KBM-7 (cell line): ENCODE data around the gene PIK3C2B.
"Not testable (repeated sequence)": the region's sequence is repeated elsewhere in the genome, so short reads cannot be mapped to it uniquely, and the experiment has no call there.

Experiments
- DNase-seq: peaks from one replicate; pipeline ENCODE4 v3.0.0-alpha.2; 2015
- in situ Hi-C: fragments of 300-500 bp; cut with MboI; formaldehyde crosslinking; loops from 2 replicates; pipeline ENCODE4 v1.14.3; 2020; ENCODE audit warnings: low sequenced_read_pairs, low pct_unique_long_range_greater_than_20kb, mixed read lengths

Gene PIK3C2B, protein sequence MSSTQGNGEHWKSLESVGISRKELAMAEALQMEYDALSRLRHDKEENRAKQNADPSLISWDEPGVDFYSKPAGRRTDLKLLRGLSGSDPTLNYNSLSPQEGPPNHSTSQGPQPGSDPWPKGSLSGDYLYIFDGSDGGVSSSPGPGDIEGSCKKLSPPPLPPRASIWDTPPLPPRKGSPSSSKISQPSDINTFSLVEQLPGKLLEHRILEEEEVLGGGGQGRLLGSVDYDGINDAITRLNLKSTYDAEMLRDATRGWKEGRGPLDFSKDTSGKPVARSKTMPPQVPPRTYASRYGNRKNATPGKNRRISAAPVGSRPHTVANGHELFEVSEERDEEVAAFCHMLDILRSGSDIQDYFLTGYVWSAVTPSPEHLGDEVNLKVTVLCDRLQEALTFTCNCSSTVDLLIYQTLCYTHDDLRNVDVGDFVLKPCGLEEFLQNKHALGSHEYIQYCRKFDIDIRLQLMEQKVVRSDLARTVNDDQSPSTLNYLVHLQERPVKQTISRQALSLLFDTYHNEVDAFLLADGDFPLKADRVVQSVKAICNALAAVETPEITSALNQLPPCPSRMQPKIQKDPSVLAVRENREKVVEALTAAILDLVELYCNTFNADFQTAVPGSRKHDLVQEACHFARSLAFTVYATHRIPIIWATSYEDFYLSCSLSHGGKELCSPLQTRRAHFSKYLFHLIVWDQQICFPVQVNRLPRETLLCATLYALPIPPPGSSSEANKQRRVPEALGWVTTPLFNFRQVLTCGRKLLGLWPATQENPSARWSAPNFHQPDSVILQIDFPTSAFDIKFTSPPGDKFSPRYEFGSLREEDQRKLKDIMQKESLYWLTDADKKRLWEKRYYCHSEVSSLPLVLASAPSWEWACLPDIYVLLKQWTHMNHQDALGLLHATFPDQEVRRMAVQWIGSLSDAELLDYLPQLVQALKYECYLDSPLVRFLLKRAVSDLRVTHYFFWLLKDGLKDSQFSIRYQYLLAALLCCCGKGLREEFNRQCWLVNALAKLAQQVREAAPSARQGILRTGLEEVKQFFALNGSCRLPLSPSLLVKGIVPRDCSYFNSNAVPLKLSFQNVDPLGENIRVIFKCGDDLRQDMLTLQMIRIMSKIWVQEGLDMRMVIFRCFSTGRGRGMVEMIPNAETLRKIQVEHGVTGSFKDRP (N-terminal part only)

DNA sequence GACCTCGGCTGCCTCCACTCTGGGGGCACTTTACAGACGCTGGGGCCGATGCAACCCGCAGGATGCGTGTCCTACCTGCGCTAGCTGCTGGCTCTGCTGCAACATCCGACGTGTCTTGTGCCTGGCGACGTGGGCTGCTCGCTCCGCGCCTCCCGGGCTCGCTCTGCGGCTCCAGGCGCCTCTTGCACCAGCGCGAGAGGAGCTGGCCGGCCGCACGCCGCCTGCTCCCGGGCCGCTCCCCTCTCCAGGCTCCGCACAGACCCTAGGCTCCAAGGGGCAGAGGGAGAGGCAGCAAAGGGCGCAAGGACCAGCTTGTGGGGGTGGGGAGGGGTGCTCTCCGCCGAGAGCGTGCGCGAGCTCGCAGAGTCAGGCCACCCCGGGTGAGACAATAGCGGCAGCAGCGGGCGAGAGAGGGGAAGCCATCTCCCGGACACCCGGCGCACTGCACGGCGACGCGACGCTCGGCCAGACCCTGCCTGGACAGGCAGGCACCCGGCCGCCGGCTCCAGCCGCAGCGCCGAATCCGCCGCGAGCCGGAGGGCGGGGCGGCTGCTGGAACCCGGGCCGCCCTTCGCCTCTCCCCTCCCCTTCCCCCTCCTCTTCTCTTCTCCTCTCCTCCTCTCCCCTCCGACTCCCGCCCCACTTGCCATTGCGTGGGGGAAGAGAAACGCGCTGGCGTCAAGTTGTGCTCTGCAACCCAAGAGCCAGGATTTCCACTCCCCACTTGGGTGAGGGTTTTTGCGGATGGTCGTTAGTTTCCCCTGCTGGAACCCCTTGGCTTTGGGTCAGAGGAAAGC is at the start of gene PIK3C2B:
Gene PIK3C2B, minus strand, starts transcription at position 525 of the 797 bp plus-strand sequence. CDS start 25,003 bp downstream, outside the sequence.
- in situ Hi-C loops: no loop called here
- peak; percentile 95 for DNase-seq

DNA sequence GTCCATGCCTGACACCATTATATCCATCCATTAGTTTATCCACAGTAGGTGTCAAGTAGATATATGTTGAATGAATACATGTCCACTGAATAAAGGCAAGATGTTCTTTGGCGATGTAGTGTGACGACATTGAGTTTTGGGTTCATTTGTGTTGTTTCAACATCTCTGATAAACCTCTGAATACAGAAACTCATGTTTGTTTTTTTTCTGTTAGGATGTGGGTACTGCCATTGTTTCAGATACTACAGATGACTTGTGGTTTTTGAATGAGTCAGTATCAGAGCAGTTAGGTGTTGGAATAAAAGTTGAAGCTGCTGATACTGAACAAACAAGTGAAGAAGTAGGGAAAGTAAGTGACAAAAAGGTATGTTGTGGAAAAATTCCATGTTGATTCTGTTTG is 49.7 kb upstream of the PIK3C2B start:
- DNase-seq: no peak
- in situ Hi-C loops: no loop called here

DNA sequence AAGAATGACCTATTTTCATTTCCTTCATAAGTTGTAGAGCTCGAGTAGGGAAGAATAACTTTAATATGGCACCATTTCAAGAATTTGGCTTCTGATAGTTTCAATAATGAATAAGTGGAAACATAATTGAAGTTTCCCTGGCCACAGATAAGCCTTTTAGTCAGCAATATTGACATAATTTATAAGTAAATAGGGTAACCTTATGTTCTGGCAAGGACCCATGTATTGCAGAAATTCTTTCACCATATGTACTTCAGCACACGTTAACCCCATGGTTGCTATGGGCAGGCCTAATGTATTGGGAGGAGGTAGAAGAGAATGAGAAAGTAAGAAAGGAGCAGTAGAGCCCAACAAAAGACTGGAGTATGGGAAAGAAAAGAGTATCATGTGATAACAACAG is 47.0 kb upstream of the PIK3C2B start:
- DNase-seq: no peak
- in situ Hi-C loops: no loop called here

DNA sequence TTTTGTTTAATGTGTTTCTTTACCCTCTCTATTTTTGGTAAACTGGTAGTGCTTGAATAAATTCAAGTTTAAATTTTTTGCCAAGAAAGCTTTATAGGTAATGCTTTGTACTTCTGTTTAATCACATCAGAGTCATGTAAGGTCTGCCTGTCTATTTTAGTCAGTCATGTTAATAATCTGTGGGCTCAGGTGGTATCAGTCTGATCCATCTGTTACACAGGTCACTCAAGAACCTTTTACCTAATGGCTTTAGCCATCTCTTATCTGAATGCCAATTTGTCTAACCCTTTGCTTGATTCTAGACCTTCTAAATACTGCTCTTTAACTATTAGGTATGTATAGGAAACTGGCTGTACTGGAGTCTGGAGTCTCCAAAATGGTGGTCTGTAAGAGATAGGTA is 38.2 kb upstream of the PIK3C2B start:
- no peak for DNase-seq
- in situ Hi-C loops: no loop called here

DNA sequence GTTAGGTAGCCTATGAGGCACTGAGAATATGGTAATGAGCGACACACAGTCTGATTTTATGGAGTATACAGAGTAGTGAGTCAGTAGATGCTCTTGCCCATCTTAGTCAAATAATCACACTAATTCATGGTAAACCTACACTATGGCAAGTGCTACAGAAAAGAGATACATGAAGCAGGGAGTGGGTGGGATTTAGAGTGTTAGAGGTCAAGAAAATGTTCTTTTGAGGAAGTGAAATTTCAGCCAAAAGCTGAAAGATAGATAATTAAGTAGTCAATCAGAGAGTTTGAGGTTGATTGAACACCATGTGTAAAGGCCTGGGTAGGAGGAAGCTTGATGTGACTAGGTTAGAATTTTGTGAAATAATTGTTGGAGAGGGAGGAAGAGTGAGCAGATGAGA is 36.3 kb upstream of the PIK3C2B start:
- DNase-seq: no peak
- in situ Hi-C loops: no loop called here

DNA sequence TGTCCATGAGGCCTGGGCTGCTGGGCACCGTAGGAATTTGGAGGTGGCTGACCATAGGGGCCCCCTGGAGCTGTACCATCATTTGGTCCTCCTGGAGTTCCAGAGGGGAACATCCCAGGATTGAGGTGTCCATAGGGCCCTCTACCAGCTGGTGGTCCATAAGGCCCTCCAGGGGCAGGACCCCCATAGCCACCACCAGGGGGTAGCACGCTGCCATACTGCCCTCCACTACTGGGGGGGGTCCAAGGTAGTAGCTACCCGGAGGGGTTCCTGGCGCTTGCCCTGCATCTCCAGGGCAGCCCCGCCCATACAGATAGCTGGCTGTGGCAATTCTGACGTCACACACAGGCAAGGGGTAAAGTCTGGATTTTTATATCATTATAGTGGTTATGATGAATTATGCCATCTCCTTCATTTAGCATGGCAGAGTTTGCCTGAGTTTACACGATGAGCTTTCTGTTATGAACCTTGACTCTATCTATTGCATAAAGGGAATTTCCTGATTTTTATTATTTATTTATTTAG is 34.8 kb upstream of the PIK3C2B start:
- no peak for DNase-seq
- in situ Hi-C loops: no loop called here

DNA sequence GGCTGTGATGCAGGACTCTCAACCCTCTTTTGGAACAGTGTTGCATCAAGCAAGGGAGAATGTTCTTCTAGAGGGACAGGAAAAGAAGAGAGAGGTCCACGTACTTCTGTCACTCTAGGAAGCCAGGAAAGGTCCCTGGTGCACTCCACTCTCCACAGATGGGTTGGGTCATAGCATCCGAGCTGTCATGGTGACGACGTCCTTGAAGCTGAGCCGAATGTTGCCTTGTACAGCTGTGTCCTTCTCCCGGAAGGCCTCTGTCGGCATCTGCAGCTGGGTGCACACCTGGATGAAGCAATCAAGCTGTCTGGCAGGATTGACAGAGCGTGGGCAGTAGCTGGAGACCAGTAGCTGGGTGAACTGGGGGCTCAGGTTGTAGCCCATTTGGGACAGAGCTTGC is 34.1 kb upstream of the PIK3C2B start:
- in situ Hi-C loops: no loop called here
- no peak for DNase-seq

DNA sequence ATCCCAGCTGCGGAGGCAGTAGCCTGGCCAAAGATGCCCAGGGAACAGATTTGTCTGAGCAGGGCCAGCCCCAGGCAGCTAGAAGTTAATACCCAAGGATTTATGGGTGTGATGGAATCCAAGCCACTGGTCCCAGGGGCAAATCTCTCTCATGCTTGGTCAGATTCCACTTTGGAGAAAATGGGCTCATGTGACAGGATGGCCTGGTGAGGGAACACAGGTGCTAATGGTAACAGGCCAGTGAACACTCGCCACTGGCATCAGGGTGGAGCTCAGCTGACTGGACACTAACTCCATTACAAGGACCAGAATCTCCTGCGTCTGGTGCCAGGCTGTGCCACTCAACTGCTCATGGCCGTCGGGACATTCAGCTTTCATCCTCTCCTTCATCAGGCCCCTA is 33.6 kb upstream of the PIK3C2B start:
- in situ Hi-C loops: no loop called here
- DNase-seq: no peak

DNA sequence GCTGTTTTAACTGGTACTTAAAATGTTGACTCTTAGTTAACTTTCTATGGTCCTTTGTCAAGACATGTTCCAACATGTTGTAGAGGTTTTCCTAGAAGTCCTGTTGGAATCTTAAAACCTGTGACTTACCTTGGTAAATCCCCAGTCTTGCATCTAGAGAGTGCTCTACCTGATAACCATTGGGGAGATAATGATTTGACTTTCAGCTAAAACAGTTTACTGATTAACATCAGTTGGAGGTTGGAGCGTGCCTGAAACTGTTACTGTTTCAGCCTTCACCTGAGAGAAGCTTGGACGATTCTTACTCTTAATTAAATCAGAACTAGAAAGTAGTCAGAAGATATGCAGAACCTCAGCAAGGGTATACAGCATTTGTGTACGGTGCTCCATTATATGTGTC is 30.4 kb upstream of the PIK3C2B start:
- in situ Hi-C loops: no loop called here
- no peak for DNase-seq

DNA sequence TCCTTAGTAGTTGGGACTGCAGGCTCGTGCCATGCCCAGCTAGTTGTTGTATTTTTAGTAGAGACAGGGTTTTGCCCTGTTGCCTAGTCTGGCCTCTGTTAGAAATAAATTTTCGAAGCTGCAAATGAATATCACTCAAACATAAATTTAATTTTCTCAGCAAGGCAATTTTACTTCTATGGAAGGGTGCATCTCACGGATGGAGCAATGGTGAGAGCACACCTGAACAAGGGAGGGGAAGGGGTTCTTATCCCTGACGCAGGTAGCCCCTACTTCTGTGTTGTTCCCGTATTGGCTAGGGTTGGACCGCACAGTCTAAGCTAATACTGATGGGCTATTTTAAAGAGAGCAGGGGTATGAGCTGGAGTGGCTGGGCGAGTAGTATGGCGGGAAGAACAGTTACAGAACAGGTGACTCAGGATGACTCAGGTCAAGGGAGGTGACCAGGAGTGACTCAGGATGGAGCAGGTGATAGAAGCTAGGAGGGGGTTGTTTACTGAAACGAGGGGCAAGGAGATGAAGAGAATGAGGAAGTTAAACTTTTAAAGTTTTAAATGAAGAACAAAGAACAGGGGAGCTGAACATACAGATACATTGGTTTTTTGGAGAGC is 29.1 kb upstream of the PIK3C2B start:
- in situ Hi-C loops: no loop called here
- no peak for DNase-seq

DNA sequence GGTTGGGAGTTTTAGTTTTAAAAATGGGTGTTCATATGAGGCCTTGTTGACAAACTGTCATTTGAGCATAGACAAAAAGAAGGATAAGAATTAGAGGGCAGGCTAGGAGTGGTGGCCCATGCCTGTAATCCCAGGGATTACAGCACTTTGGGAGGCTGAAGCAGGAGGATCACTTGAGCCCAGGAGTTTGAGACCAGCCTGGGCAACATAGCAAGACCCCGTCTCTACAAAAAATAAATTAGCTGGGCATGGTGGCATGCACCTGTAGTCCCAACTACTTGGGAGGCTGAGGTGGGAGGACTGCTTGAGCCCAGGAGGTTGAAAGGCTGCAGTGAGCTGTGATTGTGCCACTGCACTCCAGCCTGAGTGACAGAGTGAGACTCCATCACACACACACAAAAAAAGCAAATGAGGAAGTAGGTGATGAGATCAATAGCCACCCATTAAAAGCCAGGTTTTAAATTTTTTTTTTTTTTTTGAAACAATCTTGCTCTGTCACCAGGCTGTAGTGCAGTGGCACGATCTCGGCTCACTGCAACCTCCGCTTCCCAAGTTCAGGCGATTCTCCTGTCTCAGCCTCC is 27.4 kb upstream of the PIK3C2B start:
- in situ Hi-C loops: not testable (repeated sequence)
- DNase-seq: peak; percentile 51

DNA sequence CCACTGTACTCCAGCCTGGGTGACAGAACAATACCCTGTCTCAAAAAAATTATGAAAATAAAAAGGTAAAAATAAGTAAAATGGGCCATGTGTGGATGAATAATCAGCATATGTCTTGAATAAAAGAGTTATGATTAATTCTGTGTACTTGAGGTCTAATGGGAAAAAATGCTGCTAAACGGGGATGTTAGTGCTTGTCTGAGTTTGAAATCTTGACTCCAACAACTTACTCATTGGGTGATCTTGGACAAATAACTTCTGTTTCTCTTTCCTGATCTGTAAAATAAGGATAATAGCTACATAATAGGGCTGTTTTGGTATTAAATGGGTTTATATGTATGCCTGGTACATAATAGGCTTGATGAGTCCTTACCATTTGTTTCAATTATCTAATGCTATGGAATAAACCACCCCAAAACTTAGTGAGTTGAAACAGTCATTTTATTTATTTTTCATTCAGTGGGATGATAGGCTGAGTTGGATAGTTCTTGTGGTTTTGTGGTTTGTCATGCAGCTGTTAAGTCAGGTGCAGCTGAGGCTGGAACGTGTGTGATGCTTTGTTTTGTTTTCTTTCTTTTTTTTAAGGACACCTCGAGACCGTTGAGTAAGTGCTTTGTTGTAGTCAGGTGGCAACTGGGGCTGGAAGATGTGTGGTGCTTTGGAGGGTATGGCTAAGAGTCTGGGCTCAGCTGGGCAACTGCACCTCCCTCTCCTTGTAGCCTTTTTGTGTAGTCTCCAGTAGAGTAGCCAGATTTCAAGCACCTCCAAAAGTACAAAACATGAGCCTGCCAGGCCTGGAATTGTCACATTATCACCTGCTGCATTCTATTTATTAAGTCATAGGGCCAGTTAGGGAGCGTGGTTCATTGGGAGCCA is 26.5 kb upstream of the PIK3C2B start:
- in situ Hi-C loops: no loop called here

DNA sequence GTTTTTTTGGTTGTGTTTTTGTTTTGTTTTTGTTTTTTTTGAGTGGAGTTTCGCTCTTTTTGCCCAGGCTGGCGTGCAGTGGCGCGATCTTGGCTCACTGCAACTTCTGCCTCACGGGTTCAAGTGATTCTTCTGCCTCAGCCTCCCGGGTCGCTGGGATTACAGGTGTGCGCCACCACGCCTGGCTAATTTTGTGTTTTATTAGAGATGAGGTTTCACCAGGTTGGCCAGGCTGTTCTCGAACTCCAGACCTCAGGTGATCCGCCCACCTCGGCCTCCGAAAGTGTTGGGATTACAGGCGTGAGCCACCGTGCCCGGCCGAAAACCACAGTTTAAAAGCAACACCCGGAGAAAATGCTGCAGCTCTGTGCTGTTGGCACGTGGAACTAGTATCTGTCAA is 22.8 kb upstream of the PIK3C2B start:
- in situ Hi-C loops: not testable (repeated sequence)

More for the DNA sequence above, 26.5 kb upstream of the PIK3C2B start:
- DNase-seq: peak; percentile 84

DNA sequence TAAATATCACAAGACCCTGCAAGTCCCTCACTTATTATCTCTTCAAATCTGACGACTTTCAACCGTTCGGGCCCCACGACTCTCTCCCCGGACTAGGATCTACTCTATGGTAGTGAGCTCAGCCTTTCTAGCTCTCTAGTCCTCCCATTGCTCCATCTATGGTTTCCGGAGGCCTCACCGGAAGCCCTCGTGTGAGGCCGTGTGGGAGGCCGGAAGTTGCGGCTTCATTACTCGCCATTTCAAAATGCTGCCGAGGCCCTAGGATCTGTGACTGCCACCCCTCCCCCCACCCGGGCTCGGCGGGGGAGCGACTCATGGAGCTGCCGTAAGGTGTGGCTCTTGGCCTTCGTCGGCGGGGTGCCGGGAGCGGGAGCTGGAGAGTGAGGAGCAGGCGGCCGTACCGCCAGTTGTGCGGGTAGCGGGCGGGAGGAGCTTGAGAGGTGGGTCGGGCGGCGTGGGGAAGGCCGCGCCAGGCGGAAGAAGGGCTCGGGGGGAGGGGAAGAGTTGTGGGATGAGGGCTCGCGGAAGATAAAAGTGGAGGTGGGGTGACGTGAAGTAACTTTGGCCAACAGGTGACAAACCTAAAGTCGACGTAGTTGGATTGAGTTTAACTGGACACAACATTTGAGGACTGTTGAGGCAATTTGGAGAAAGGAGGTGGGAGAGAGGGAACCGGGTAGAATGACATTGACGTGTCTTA is 21.7 kb upstream of the PIK3C2B start, which contains the start of gene MDM4:
Gene MDM4, plus strand, starts transcription at position 227 of the 700 bp plus-strand sequence. CDS start 9,113 bp downstream, outside the sequence.
- in situ Hi-C loops: no loop called here
- peak; percentile 99 for DNase-seq

More for the DNA sequence above, 22.8 kb upstream of the PIK3C2B start:
- not testable (repeated sequence) for DNase-seq

DNA sequence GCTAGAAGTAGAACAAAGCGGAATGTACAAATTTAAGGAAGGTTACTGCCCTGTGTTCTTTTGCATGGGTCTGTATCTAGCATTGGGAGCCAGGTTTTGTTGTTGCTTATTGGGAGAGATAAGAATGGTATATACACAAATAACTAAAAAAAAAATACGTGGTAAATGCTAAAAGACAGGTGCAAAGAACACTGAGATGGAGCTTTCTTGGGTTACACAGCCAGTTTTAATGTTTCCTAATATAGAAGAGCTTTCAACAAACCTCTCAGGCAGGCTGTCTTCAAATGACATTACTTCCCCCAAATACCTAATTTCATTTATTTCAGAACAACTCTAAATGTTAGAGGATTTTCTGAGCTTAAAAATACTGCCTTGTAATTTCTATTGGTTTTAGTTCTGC is 20.2 kb upstream of the PIK3C2B start:
- in situ Hi-C loops: no loop called here
- DNase-seq: no peak

DNA sequence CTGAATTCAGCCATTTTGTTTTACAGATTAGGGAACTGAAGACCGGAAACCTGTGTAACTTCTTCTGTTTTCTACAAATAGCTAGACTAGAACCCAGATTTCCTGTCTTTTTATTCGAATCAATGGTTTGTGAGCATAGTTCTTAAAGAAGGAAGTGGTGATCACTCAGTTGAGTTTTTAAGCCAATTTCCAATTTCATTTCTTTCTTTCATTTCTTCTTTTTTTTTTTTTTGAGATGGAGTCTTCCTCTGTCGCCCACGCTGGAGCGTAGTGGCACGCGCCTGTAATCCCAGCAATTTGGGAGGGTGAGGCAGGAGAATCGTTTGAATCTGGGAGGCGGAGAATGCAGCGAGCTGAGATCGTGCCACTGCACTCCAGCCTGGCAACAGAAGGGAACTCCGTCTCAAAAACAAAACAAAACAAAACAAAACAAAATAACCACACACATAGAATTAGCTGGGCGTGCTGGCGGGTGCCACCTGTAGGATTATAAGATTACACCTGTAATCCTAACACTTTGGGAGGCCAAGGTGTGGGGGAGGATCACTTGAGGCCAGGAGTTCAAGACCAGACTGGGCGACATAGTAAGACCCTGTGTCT is 18.6 kb upstream of the PIK3C2B start:
- in situ Hi-C loops: no loop called here

More for the DNA sequence above, 18.6 kb upstream of the PIK3C2B start:
- DNase-seq: peak; percentile 92
